GM12865 (cell line): ENCODE data around the gene PITRM1.

Experiments used
- DNase-seq: peaks from one replicate; pipeline ENCODE4 v3.0.0; 2010; ENCODE audit warnings: low read depth
- H3K4me3 ChIP-seq: 2 replicates; pipeline ENCODE4 v1.5.1; 2011; ENCODE audit warnings: mild to moderate bottlenecking, low read depth, low read length, control low read depth
- CTCF ChIP-seq: IDR thresholded peaks from 2 replicates; pipeline ENCODE4 v1.5.1; 2011; ENCODE audit warnings: low read length, control low read depth, low read depth, inconsistent platforms; ENCODE audit not compliant: insufficient read depth; ENCODE audit errors: missing control alignments

Gene PITRM1

GRCh38 chr10:3166496-3167290 lies 5.9 kb downstream of the PITRM1 start:
- no peak for DNase-seq
- no peak for TF ChIP-seq CTCF
- H3K4me3 ChIP-seq: no peak overlapping the region

- TF ChIP-seq CTCF: no peak
- H3K4me3 ChIP-seq: no peak overlapping the region
- no peak for DNase-seq
These were observed 7.4 kb downstream of the PITRM1 start for GRCh38 chr10:3165196-3165595.

- H3K4me3 ChIP-seq: no peak overlapping the region
- no peak for TF ChIP-seq CTCF
- no peak for DNase-seq
These were observed 8.7 kb downstream of the PITRM1 start for GRCh38 chr10:3163879-3164278.

GRCh38 chr10:3162533-3162932 lies 10.0 kb downstream of the PITRM1 start:
- DNase-seq: no peak
- H3K4me3 ChIP-seq: no peak overlapping the region
- TF ChIP-seq CTCF: no peak

GRCh38 chr10:3159152-3159551 lies 13.4 kb downstream of the PITRM1 start:
- DNase-seq: no peak
- no peak overlapping the region for H3K4me3 ChIP-seq
- no peak for TF ChIP-seq CTCF

- TF ChIP-seq CTCF: no peak
- no peak overlapping the region for H3K4me3 ChIP-seq
These were observed 17.9 kb downstream of the PITRM1 start for GRCh38 chr10:3154666-3155065.

GRCh38 chr10:3152566-3152935 lies 20.0 kb downstream of the PITRM1 start:
- DNase-seq: no peak
- H3K4me3 ChIP-seq: no peak overlapping the region
- no peak for TF ChIP-seq CTCF

More at GRCh38 chr10:3154666-3155065, 17.9 kb downstream of the PITRM1 start:
- no peak for DNase-seq
